GM19238 (cell line): Measurements from ENCODE around the gene OSBPL5.

ENCODE experiments used
- DNase-seq: peaks from one replicate; pipeline ENCODE4 v3.0.0; 2011; ENCODE audit warnings: low spot score; ENCODE audit not compliant: insufficient read length

The OSBPL5 gene

GRCh38 chr11:3197878-3198528 lies 32.9 kb upstream of the OSBPL5 start:
- no peak for DNase-seq

GRCh38 chr11:3197044-3197695 lies 32.1 kb upstream of the OSBPL5 start:
- no peak for DNase-seq

GRCh38 chr11:3196161-3197043 lies 31.3 kb upstream of the OSBPL5 start:
- DNase-seq: no peak

GRCh38 chr11:3195251-3196160 lies 30.4 kb upstream of the OSBPL5 start:
- DNase-seq: no peak

- DNase-seq: no peak
Observed at GRCh38 chr11:3194016-3194816, 29.1 kb upstream of the OSBPL5 start.

- DNase-seq: no peak
Observed at GRCh38 chr11:3193373-3194015, 28.4 kb upstream of the OSBPL5 start.

- no peak for DNase-seq
Observed at GRCh38 chr11:3192511-3193372, 27.6 kb upstream of the OSBPL5 start.

GRCh38 chr11:3191586-3192324 lies 26.6 kb upstream of the OSBPL5 start:
- no peak for DNase-seq

GRCh38 chr11:3190600-3190999 lies 25.5 kb upstream of the OSBPL5 start:
- no peak for DNase-seq

GRCh38 chr11:3189886-3190583 lies 24.9 kb upstream of the OSBPL5 start:
- DNase-seq: no peak

- no peak for DNase-seq
Observed at GRCh38 chr11:3189196-3189843, 24.2 kb upstream of the OSBPL5 start.

- no peak for DNase-seq
Observed at GRCh38 chr11:3188496-3189195, 23.5 kb upstream of the OSBPL5 start.

- DNase-seq: no peak
Observed at GRCh38 chr11:3186166-3186953, 21.2 kb upstream of the OSBPL5 start.

GRCh38 chr11:3184732-3185347 lies 19.7 kb upstream of the OSBPL5 start:
- DNase-seq: no peak

GRCh38 chr11:3183523-3183922 lies 18.4 kb upstream of the OSBPL5 start:
- no peak for DNase-seq
